GM23338 (cell line): ENCODE data around the gene FOXB2.

ENCODE experiments used
- CREB1 ChIP-seq: fragments of 250-450 bp; sonication (Bioruptor Pico); IDR thresholded peaks from 2 replicates; pipeline ENCODE4 v1.5.0; 2020; ENCODE audit warnings: low read depth, mild to moderate bottlenecking, moderate library complexity
- CTCF ChIP-seq, 2 experiments: fragments of 200-600 bp in 1 of 2; sonication (generic) in 1 of 2; conservative IDR thresholded peaks; 2 replicates each; pipeline versions ENCODE4 v1.5.1 to v1.6.1; 2016 to 2017; ENCODE audit warnings: antibody characterized with exemption in 2 of 2, low read depth in 2 of 2, mild to moderate bottlenecking in 2 of 2, moderate library complexity in 1 of 2
- EZH2 ChIP-seq: fragments of 200-600 bp; sonication (generic); IDR thresholded peaks from one replicate; pipeline ENCODE4 v1.8.0; 2017; ENCODE audit warnings: antibody characterized with exemption, mild to moderate bottlenecking, low read depth; ENCODE audit not compliant: unreplicated experiment
- EZH2phosphoT487 ChIP-seq: fragments of 200-600 bp; sonication (generic); IDR thresholded peaks from one replicate; pipeline ENCODE4 v1.8.1; 2018; ENCODE audit warnings: antibody characterized with exemption; ENCODE audit not compliant: unreplicated experiment
- NANOG ChIP-seq: IDR thresholded peaks from 2 replicates; pipeline ENCODE4 v1.6.1; 2016; ENCODE audit warnings: antibody characterized with exemption, borderline replicate concordance
- POLR2AphosphoS5 ChIP-seq: IDR thresholded peaks from 2 replicates; pipeline ENCODE4 v1.6.1; 2016; ENCODE audit warnings: antibody characterized with exemption, low read depth
- REST ChIP-seq: IDR thresholded peaks from one replicate; pipeline ENCODE4 v1.6.1; 2018; ENCODE audit warnings: antibody characterized with exemption; ENCODE audit not compliant: unreplicated experiment
- ZNF114 ChIP-seq: fragments of 250-450 bp; sonication (Bioruptor Pico); IDR thresholded peaks from 2 replicates; pipeline ENCODE4 v1.5.0; 2020; ENCODE audit warnings: mild to moderate bottlenecking, moderate library complexity

- TF ChIP-seq CTCF (conservative IDR thresholded peaks at IDR 0.05; ENCODE audit: low read depth in 2 of 2) (no peak), EZH2phosphoT487 (no peak), ZNF114 (CRISPR knock-in tag) (no peak), POLR2AphosphoS5 (no peak), CREB1 (CRISPR knock-in tag) (no peak), EZH2 (no peak), REST (no peak), NANOG (no peak)
Measured at GRCh38 chr9:76969716-76970115, 49.7 kb upstream of the FOXB2 start.
